Smooth muscle cell (in vitro differentiated cells): ENCODE measurements around the gene PCNT. TPM values are rescaled to one million over a fixed set of nuclear protein-coding genes. Genes with fewer than 3 reads are reported as not detected.
A peak's percentile ranks its signal among the peaks of the same experiment; 100 is the strongest.

Source experiments
- DNase-seq: peaks from one replicate; lab custom pipeline; 2025; ENCODE audit not compliant: unreplicated experiment; lab: John Stamatoyannopoulos, UW
- H2AFZ ChIP-seq: fragments of 200-600 bp; sonication (generic); 2 replicates; pipeline ENCODE4 v1.6.0; 2016; ENCODE audit warnings: antibody characterized with exemption, low read depth, mild to moderate bottlenecking
- H3F3A ChIP-seq: fragments of 200-600 bp; sonication (generic); 2 replicates; pipeline ENCODE4 v1.6.0; 2017; ENCODE audit warnings: antibody characterized with exemption, low read depth
- H3K27ac ChIP-seq: fragments of 200-600 bp; sonication (generic); 2 replicates; pipeline ENCODE4 v1.5.1; 2016; ENCODE audit warnings: low read depth, mild to moderate bottlenecking
- H3K27me3 ChIP-seq: fragments of 200-600 bp; sonication (generic); 2 replicates; pipeline ENCODE4 v1.6.1; 2016; ENCODE audit warnings: low read depth, mild to moderate bottlenecking
- H3K36me3 ChIP-seq: fragments of 200-600 bp; sonication (generic); 2 replicates; pipeline ENCODE4 v1.5.1; 2016; ENCODE audit warnings: low read depth
- H3K4me1 ChIP-seq: fragments of 200-600 bp; sonication (generic); 2 replicates; pipeline ENCODE4 v1.5.1; 2016; ENCODE audit warnings: low read depth
- H3K4me2 ChIP-seq: fragments of 200-600 bp; sonication (generic); 2 replicates; pipeline ENCODE4 v1.6.0; 2016; ENCODE audit warnings: mild to moderate bottlenecking
- H3K4me3 ChIP-seq: fragments of 200-600 bp; sonication (generic); 2 replicates; pipeline ENCODE4 v1.5.1; 2016; ENCODE audit warnings: mild to moderate bottlenecking
- H3K79me2 ChIP-seq: fragments of 200-600 bp; sonication (generic); 2 replicates; pipeline ENCODE4 v1.6.0; 2016; ENCODE audit warnings: low read depth, mild to moderate bottlenecking
- H3K9ac ChIP-seq: fragments of 200-600 bp; sonication (generic); 2 replicates; pipeline ENCODE4 v1.6.0; 2016; ENCODE audit warnings: low read depth
- H3K9me3 ChIP-seq: fragments of 200-600 bp; sonication (generic); replicated peaks from 2 replicates; pipeline ENCODE4 v1.5.1; 2016; ENCODE audit warnings: low read depth
- H4K20me1 ChIP-seq: fragments of 200-600 bp; sonication (generic); 2 replicates; pipeline ENCODE4 v1.6.0; 2016; ENCODE audit warnings: low read depth
- CTCF ChIP-seq: fragments of 200-600 bp; sonication (generic); IDR thresholded peaks from 2 replicates; pipeline ENCODE4 v1.5.1; 2017; ENCODE audit warnings: borderline replicate concordance, mild to moderate bottlenecking, antibody characterized with exemption; ENCODE audit not compliant: insufficient read depth, poor library complexity, severe bottlenecking
- WGBS: methylation state at CpG from one replicate; pipeline ENCODE4 v1.1.7; 2016; ENCODE audit warnings: low lambda C conversion rate; 5-methylcytosine and 5-hydroxymethylcytosine counted together
- polyA plus RNA-seq: library from polyadenylated mRNA; unstranded; fragments of >200 nt; fragmentation: Nextera tagmentation; extraction: Ambion mirVana; gene quantifications from 2 replicates; pipeline ENCODE4 v1.2.1, GENCODE V29; 2016
- total RNA-seq: library from RNA; depleted of rRNA; stranded (reverse); fragments of >200 nt; gene quantifications from 2 replicates; pipeline ENCODE4 v1.2.3, GENCODE V29; 2014

Gene PCNT
- total and polyA plus RNA-seq, 2 experiments from 2014 or later: 9.3 to 10.8 TPM

- Histone ChIP-seq H3K4me3 (no peak overlapping the region), H3F3A (no peaks in the 10 kb centered on the region), H3K27me3 (no peaks in the 10 kb centered on the region), H4K20me1 (no peaks in the 10 kb centered on the region), H3K79me2 (peaks cover 22% of the 10 kb centered on the region), H3K4me1 (peaks cover 14% of the 10 kb centered on the region), H3K9me3 (no peaks in the 10 kb centered on the region), H2AFZ (no peak overlapping the region), H3K36me3 (no peaks in the 10 kb centered on the region), H3K9ac (no peak overlapping the region), H3K4me2 (no peak overlapping the region), H3K27ac (no peak overlapping the region)
- DNase-seq: no peak
- no peak for TF ChIP-seq CTCF
- 74% methylated on average over 20 of the region's 20 CpGs for WGBS
These were observed 6.1 kb upstream of the PCNT start for GRCh38 chr21:46317710-46318463.

GRCh38 chr21:46318464-46318845, 5.5 kb upstream of the PCNT start:
- Histone ChIP-seq H4K20me1 (no peaks in the 10 kb centered on the region), H3F3A (no peaks in the 10 kb centered on the region), H3K79me2 (peaks cover 23% of the 10 kb centered on the region), H3K9ac (no peak overlapping the region), H3K9me3 (no peaks in the 10 kb centered on the region), H2AFZ (no peak overlapping the region), H3K27ac (no peak overlapping the region), H3K4me1 (peaks cover 14% of the 10 kb centered on the region), H3K4me3 (no peak overlapping the region), H3K27me3 (no peaks in the 10 kb centered on the region), H3K4me2 (no peak overlapping the region), H3K36me3 (no peaks in the 10 kb centered on the region)
- no peak for TF ChIP-seq CTCF
- WGBS: 76% methylated on average over 4 of the region's 4 CpGs
- no peak for DNase-seq

DNA sequence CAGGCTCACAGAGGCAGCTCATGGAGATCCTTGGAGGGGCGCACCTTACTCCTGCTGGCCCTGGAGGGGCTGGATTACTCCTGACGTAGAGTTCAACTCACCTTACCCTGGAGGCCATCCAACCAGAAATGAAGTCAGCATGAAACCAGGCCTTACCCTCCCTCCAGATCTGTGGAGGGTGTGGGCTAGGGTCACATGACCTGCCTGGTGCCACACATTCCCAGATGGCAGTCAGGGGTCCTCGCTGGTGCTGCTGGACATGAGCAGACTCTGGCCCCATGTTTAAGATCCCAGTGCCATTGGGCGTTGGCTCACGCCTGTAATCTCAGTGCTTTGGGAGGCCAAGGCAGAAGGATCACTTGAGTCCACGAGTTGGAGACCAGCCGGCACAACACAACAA, 4.8 kb upstream of the PCNT start:
- no peak for DNase-seq
- no peak overlapping the region for H2AFZ ChIP-seq
- no peak for TF ChIP-seq CTCF
- no peaks in the 10 kb centered on the region for H4K20me1 ChIP-seq
- H3F3A ChIP-seq: no peaks in the 10 kb centered on the region
- H3K27ac ChIP-seq: no peak overlapping the region
- no peak overlapping the region for H3K4me3 ChIP-seq
- no peak overlapping the region for H3K9ac ChIP-seq
- WGBS: 96% methylated on average over 7 of the region's 7 CpGs
- peaks cover 14% of the 10 kb centered on the region for H3K4me1 ChIP-seq
- no peaks in the 10 kb centered on the region for H3K9me3 ChIP-seq
- H3K27me3 ChIP-seq: no peaks in the 10 kb centered on the region
- H3K4me2 ChIP-seq: no peak overlapping the region
- H3K36me3 ChIP-seq: no peaks in the 10 kb centered on the region
- peaks cover 23% of the 10 kb centered on the region for H3K79me2 ChIP-seq

DNA sequence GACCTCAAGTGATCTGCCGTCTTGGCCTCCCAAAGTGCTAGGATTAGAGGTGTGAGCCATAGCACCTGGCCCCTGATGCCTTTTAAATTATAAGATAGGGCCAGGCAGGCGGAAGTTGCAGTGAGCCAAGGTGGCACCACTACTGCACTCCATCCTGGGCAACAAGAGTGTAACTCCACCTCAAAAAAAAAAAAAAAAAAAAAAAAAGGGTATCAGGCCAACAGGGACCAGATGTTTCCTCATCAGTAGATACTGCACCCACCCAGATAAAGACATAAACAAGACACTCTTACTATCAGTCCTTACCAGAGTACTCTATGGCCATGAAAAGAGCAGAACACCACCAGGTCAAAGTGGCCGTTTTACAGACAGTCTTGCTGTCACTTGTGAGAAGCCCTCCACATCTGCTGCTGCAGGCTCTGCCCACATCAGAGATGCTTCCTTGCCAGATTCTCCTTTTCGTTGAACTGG, 3.6 kb upstream of the PCNT start:
- Histone ChIP-seq H3K4me2 (peak overlapping the region; percentile 99), H3K9me3 (no peaks in the 10 kb centered on the region), H3K9ac (no peak overlapping the region), H3K27ac (no peak overlapping the region), H4K20me1 (no peaks in the 10 kb centered on the region), H3K27me3 (no peaks in the 10 kb centered on the region), H3K36me3 (no peaks in the 10 kb centered on the region), H3F3A (peaks cover 7% of the 10 kb centered on the region), H3K4me1 (peaks cover 14% of the 10 kb centered on the region), H3K79me2 (peaks cover 24% of the 10 kb centered on the region), H3K4me3 (no peak overlapping the region), H2AFZ (no peak overlapping the region)
- no peak for DNase-seq
- WGBS: 78% methylated on average over 4 of the region's 4 CpGs
- no peak for TF ChIP-seq CTCF
